Measurements from ENCODE around the gene GPR4.

DNA sequence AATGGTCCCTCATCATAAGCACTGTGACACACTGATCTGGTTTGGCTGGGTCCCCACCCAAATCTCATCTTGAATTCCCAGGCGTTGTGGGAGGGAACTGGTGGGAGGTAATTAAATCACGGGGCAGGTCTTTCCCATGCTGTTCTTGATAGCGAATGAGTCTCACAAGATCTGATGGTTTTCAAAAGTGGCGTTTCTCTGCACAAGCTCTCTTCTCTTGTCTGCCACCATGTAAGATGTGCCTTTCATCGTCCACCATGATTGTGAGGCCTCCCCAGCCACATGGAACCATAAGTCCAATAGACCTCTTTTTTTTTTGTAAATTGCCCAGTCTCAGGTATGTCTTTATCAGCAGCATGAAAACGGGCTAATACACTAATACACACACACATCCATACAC, 6.9 kb upstream of the GPR4 start:
- TF ChIP-seq ZFP3 (CRISPR knock-in tag; IDR thresholded peaks at IDR 0.05) = no peak
- no peak for TF ChIP-seq ZNF8 (CRISPR knock-in tag; IDR thresholded peaks at IDR 0.05)

All from SK-N-SH treated with all-trans-retinoic acid at 6 μM for 48 hours (cell line).